ENCODE data around the gene PSAP. TPM values are rescaled to one million over a fixed set of nuclear protein-coding genes. Genes with fewer than 3 reads are reported as not detected.

Gene PSAP
- polyA plus RNA-seq, 3 donors = 3,391 to 8,673 (median 7,346) TPM

DNA sequence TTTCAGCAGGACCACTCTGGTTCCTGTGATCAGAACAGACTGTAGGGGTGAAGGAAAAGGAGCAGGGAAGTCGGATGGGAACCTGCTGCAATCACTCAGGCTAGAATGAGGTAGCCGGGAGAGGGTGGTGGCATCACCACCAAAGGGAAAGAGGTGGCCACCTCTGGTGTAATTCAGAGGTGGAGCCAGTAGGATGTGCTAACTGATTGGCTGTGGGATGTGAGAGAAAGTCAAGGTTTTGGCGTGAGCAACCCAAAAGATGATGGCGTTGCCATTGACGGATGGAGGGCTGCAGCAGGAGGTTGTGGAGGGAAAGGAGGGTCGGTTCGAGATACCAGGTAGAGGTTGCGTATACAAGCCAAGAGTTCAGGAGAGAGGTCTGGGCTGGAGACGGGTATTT lies 70.3 kb downstream of the PSAP start:
- H3K4me2 ChIP-seq (replicated peaks; ENCODE audit: extremely low read depth, low read length, poor library complexity, severe bottlenecking) = no peak overlapping the region
- intact Hi-C loops (cut with micrococcal nuclease) = no loop called here
- no peaks in the 10 kb centered on the region for H4K20me1 ChIP-seq (ENCODE audit: insufficient read depth, low read length)
- peaks cover 74 to 85% of the 10 kb centered on the region in 2 donors for H3K4me1 ChIP-seq (ENCODE audit: control insufficient read depth in 1 of 2, insufficient read depth in 2 of 2, low read length in 2 of 2)
- H3K36me3 ChIP-seq (replicated peaks in 1 of 2; ENCODE audit: control insufficient read depth in 1 of 2, insufficient read depth in 2 of 2, low read length in 2 of 2) = no peaks in the 10 kb centered on the region
- no peak overlapping the region for H3K27ac ChIP-seq (ENCODE audit: low read depth in 1 of 2, low read length in 2 of 2)
- peaks cover 81% of the 10 kb centered on the region for H3K4me1 Mint-ChIP-seq
- H3K27ac Mint-ChIP-seq = peak overlapping the region in 3 of 7 donors; percentile 11 to 30 (median 12)
- peaks cover 2 to 12% (median 4%) of the 10 kb centered on the region in 3 donors for H3K27me3 Mint-ChIP-seq (ENCODE audit: low read depth in 3 of 3)
- no peak overlapping the region for H3K4me3 Mint-ChIP-seq
- peaks cover 0 to 7% (median 0%) of the 10 kb centered on the region in 7 donors for H3K9me3 Mint-ChIP-seq
- H3K9ac ChIP-seq (ENCODE audit: insufficient read depth, low read length, poor library complexity, severe bottlenecking) = no peak overlapping the region
- no peaks in the 10 kb centered on the region for H3K9me3 ChIP-seq (replicated peaks in 1 of 2; ENCODE audit: control insufficient read depth in 1 of 2, insufficient read depth in 1 of 2, low read length in 2 of 2)
- H3K27me3 ChIP-seq (ENCODE audit: control insufficient read depth in 2 of 2, insufficient read depth in 2 of 2, low read length in 2 of 2) = no peaks in the 10 kb centered on the region
- TF ChIP-seq, protein P1, sequence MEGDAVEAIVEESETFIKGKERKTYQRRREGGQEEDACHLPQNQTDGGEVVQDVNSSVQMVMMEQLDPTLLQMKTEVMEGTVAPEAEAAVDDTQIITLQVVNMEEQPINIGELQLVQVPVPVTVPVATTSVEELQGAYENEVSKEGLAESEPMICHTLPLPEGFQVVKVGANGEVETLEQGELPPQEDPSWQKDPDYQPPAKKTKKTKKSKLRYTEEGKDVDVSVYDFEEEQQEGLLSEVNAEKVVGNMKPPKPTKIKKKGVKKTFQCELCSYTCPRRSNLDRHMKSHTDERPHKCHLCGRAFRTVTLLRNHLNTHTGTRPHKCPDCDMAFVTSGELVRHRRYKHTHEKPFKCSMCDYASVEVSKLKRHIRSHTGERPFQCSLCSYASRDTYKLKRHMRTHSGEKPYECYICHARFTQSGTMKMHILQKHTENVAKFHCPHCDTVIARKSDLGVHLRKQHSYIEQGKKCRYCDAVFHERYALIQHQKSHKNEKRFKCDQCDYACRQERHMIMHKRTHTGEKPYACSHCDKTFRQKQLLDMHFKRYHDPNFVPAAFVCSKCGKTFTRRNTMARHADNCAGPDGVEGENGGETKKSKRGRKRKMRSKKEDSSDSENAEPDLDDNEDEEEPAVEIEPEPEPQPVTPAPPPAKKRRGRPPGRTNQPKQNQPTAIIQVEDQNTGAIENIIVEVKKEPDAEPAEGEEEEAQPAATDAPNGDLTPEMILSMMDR (IDR thresholded peaks at IDR 0.05) = no peak
- DNase-seq = no peak
- no peak overlapping the region for H2AFZ ChIP-seq (ENCODE audit: insufficient read depth, low read depth, low read length, poor library complexity, severe bottlenecking)
- peaks cover 2 to 12% of the 10 kb centered on the region in 2 donors for H3K36me3 Mint-ChIP-seq
- peaks cover 16% of the 10 kb centered on the region for H3K79me2 ChIP-seq (ENCODE audit: insufficient read depth, low read length)
- H3K4me3 ChIP-seq (replicated peaks in 1 of 3; ENCODE audit: low read depth in 2 of 3, low read length in 3 of 3) = no peak overlapping the region
- WGBS (ENCODE audit: insufficient coverage) = 64% methylated on average over 6 of the region's 9 CpGs

DNA sequence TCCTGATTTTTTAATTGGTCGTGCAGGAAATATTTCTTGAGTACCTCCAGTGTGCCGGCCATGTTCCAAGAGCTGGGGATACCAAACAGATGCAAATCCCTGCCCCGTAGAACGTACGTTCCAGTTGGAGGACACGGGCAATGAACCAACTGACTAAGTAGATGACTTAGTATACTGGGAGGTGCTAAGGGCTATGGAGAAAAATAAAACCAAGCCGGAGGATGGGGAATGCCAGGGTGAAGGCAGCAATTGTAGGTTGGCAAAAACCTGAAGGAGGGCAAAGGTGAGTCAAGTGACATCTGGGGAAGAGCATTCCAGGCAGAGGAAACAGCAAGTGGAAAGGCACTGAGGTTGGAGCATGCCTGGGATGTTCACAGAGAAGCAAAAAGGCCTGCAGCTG lies 70.9 kb downstream of the PSAP start:
- peaks cover 2 to 12% (median 2%) of the 10 kb centered on the region in 3 donors for H3K27me3 Mint-ChIP-seq (ENCODE audit: low read depth in 3 of 3)
- Histone ChIP-seq H3K9me3 (replicated peaks in 1 of 2; ENCODE audit: control insufficient read depth in 1 of 2, insufficient read depth in 1 of 2, low read length in 2 of 2) (no peaks in the 10 kb centered on the region), H2AFZ (ENCODE audit: insufficient read depth, low read depth, low read length, poor library complexity, severe bottlenecking) (no peak overlapping the region), H4K20me1 (ENCODE audit: insufficient read depth, low read length) (no peaks in the 10 kb centered on the region), H3K9ac (ENCODE audit: insufficient read depth, low read length, poor library complexity, severe bottlenecking) (no peak overlapping the region), H3K27ac (ENCODE audit: low read depth in 1 of 2, low read length in 2 of 2) (no peak overlapping the region), H3K36me3 (replicated peaks in 1 of 2; ENCODE audit: control insufficient read depth in 1 of 2, insufficient read depth in 2 of 2, low read length in 2 of 2) (no peaks in the 10 kb centered on the region), H3K4me3 (replicated peaks in 1 of 3; ENCODE audit: low read depth in 2 of 3, low read length in 3 of 3) (no peak overlapping the region), H3K27me3 (ENCODE audit: control insufficient read depth in 2 of 2, insufficient read depth in 2 of 2, low read length in 2 of 2) (no peaks in the 10 kb centered on the region), H3K4me1 (ENCODE audit: control insufficient read depth in 1 of 2, insufficient read depth in 2 of 2, low read length in 2 of 2) (peaks cover 80 to 90% of the 10 kb centered on the region in 2 donors), H3K79me2 (ENCODE audit: insufficient read depth, low read length) (peaks cover 20% of the 10 kb centered on the region), H3K4me2 (replicated peaks; ENCODE audit: extremely low read depth, low read length, poor library complexity, severe bottlenecking) (no peak overlapping the region)
- peak overlapping the region in 3 of 7 donors; percentile 15 to 30 (median 22) for H3K27ac Mint-ChIP-seq
- DNase-seq = no peak
- intact Hi-C loops (cut with micrococcal nuclease) = no loop called here
- peaks cover 86% of the 10 kb centered on the region for H3K4me1 Mint-ChIP-seq
- TF ChIP-seq, protein P1 (IDR thresholded peaks at IDR 0.05) = no peak
- H3K9me3 Mint-ChIP-seq = peaks cover 0 to 7% (median 0%) of the 10 kb centered on the region in 7 donors
- 99% methylated on average over 7 of the region's 7 CpGs for WGBS (ENCODE audit: insufficient coverage)
- peak overlapping the region in 1 of 2 donors; percentile 10 for H3K4me3 Mint-ChIP-seq
- peaks cover 2 to 12% of the 10 kb centered on the region in 2 donors for H3K36me3 Mint-ChIP-seq
